H1 (cell line): Measurements from ENCODE around the gene PSMB3. TPM values are rescaled to one million over a fixed set of nuclear protein-coding genes. Genes with fewer than 3 reads are reported as not detected.
A peak's percentile ranks its signal among the peaks of the same experiment; 100 is the strongest.

Source experiments
- CBX8 ChIP-seq: fragments of 300-800, 300-1000 bp; sonication (generic); IDR thresholded peaks from 2 replicates; pipeline ENCODE4 v1.7.1; 2016; ENCODE audit warnings: low read depth, low read length, borderline replicate concordance
- CREB1 ChIP-seq: IDR thresholded peaks from 2 replicates; pipeline ENCODE4 v1.6.1; 2012; ENCODE audit warnings: inconsistent platforms
- CTCF ChIP-seq, 3 experiments: IDR thresholded peaks; 1 replicate in 2 of 3; 2 replicates in 1 of 3; pipeline versions ENCODE4 v1.5.1 to v1.6.1; 2011; ENCODE audit warnings: low read length in 3 of 3, mild to moderate bottlenecking in 3 of 3, inconsistent platforms in 2 of 3, low read depth in 1 of 3, moderate library complexity in 1 of 3; ENCODE audit not compliant: insufficient read depth in 1 of 3; ENCODE audit errors: control extremely low read depth in 1 of 3
- EGR1 ChIP-seq: IDR thresholded peaks from 2 replicates; pipeline ENCODE4 v1.6.1; 2011; ENCODE audit warnings: low read depth, low read length, borderline replicate concordance
- EP300 ChIP-seq, 2 experiments: IDR thresholded peaks; 1 replicate in 1 of 2; 2 replicates in 1 of 2; pipeline ENCODE4 v1.6.1; 2011 to 2012; ENCODE audit warnings: low read depth in 2 of 2, low read length in 2 of 2, mild to moderate bottlenecking in 2 of 2, borderline replicate concordance in 1 of 2, inconsistent platforms in 1 of 2, moderate library complexity in 1 of 2
- FOSL1 ChIP-seq: IDR thresholded peaks from 2 replicates; pipeline ENCODE4 v1.6.1; 2011; ENCODE audit warnings: mild to moderate bottlenecking, low read depth, low read length, moderate library complexity; ENCODE audit not compliant: insufficient read depth
- GABPA ChIP-seq: IDR thresholded peaks from 2 replicates; pipeline ENCODE4 v1.6.1; 2011; ENCODE audit warnings: mild to moderate bottlenecking, low read length, moderate library complexity, borderline replicate concordance; ENCODE audit not compliant: insufficient read depth
- GTF2F1 ChIP-seq: IDR thresholded peaks from 2 replicates; pipeline ENCODE4 v1.6.1; 2012; ENCODE audit warnings: low read depth, low read length, improper control_type of control experiment, borderline replicate concordance
- HDAC2 ChIP-seq, 2 experiments: fragments of 300-600 bp in 1 of 2; sonication (generic) in 1 of 2; IDR thresholded peaks; 2 replicates each; pipeline ENCODE4 v1.6.1; 2011 to 2012; ENCODE audit warnings: low read depth in 2 of 2, low read length in 2 of 2, mild to moderate bottlenecking in 2 of 2, moderate library complexity in 2 of 2, borderline replicate concordance in 1 of 2, inconsistent platforms in 1 of 2
- JUN ChIP-seq: IDR thresholded peaks from 2 replicates; pipeline ENCODE4 v1.6.1; 2011; ENCODE audit warnings: low read depth, mild to moderate bottlenecking, improper control_type of control experiment, low read length
- KDM5A ChIP-seq: fragments of 200-600 bp; IDR thresholded peaks from 2 replicates; pipeline ENCODE4 v1.7.1; 2012; ENCODE audit warnings: mild to moderate bottlenecking, low read length, inconsistent platforms, mixed read lengths
- MAX ChIP-seq: IDR thresholded peaks from 2 replicates; pipeline ENCODE4 v1.6.1; 2012; ENCODE audit warnings: inconsistent platforms
- NRF1 ChIP-seq: IDR thresholded peaks from 2 replicates; pipeline ENCODE4 v1.6.1; 2011; ENCODE audit warnings: mild to moderate bottlenecking, low read depth, low read length, improper control_type of control experiment
- PHF8 ChIP-seq: fragments of 200-600 bp; sonication (generic); conservative IDR thresholded peaks from 2 replicates; pipeline ENCODE4 v1.7.1; 2012; ENCODE audit warnings: low read depth, mild to moderate bottlenecking, inconsistent platforms, low read length, moderate library complexity
- POLR2AphosphoS5 ChIP-seq: IDR thresholded peaks from 2 replicates; pipeline ENCODE4 v1.6.1; 2011; ENCODE audit warnings: low read depth, low read length
- RBBP5 ChIP-seq: IDR thresholded peaks from 2 replicates; pipeline ENCODE4 v1.7.1; 2012; ENCODE audit warnings: low read depth, mild to moderate bottlenecking, inconsistent platforms, low read length, moderate library complexity, borderline replicate concordance
- RNF2 ChIP-seq: fragments of 200-900, 300-1000 bp; sonication (generic); IDR thresholded peaks from 2 replicates; pipeline ENCODE4 v1.7.1; 2016; ENCODE audit warnings: borderline replicate concordance, low read depth, mild to moderate bottlenecking, antibody characterized with exemption, low read length; ENCODE audit not compliant: poor library complexity, severe bottlenecking; ENCODE audit errors: missing control alignments
- RXRA ChIP-seq: IDR thresholded peaks from 2 replicates; pipeline ENCODE4 v1.6.1; 2011; ENCODE audit warnings: low read depth, mild to moderate bottlenecking, low read length, moderate library complexity; ENCODE audit not compliant: insufficient read depth
- SAP30 ChIP-seq: fragments of 300-600 bp; sonication (generic); IDR thresholded peaks from 2 replicates; pipeline ENCODE4 v1.7.1; 2012; ENCODE audit warnings: low read length, moderate library complexity, mild to moderate bottlenecking, inconsistent platforms; ENCODE audit not compliant: insufficient read depth, insufficient replicate concordance
- SP1 ChIP-seq: IDR thresholded peaks from 2 replicates; pipeline ENCODE4 v1.6.1; 2011; ENCODE audit warnings: low read depth, low read length
- SRF ChIP-seq: IDR thresholded peaks from 2 replicates; pipeline ENCODE4 v1.6.1; 2011; ENCODE audit warnings: mild to moderate bottlenecking, low read depth, low read length, moderate library complexity
- TAF1 ChIP-seq: IDR thresholded peaks from 2 replicates; pipeline ENCODE4 v1.6.1; 2011; ENCODE audit warnings: mild to moderate bottlenecking, low read depth, low read length
- polyA plus RNA-seq, 7 experiments: library from polyadenylated mRNA; depleted of rRNA in 3 of 7; stranded (reverse) in 5 of 7; unstranded in 2 of 7; fragments of >200 nt in 5 of 7; fragments of 200-250 nt in 2 of 7; gene quantifications; 1 replicate in 5 of 7; 2 replicates in 1 of 7; 4 replicates in 1 of 7; pipeline versions ENCODE4 v1.2.1 to v1.2.3, GENCODE V29; 2011 to 2013; ENCODE audit warnings: missing spikeins in 2 of 7, mixed read lengths in 2 of 7
- total RNA-seq: library from RNA; stranded (reverse); fragmentation: NEBNext Ultra II Directional; extraction: Animal tissue kit (Norgen Biotek cat#: 25700); gene quantifications from 2 replicates; pipeline ENCODE4 v1.2.1, GENCODE V29; 2021

PSMB3 gene
- total and polyA plus RNA-seq, 2 of the 8 experiments (the other 6 are each of a cell fraction or from before 2014, with no cell fraction given), result 291 to 914 TPM

- TF ChIP-seq SP1 (no peak), POLR2AphosphoS5 (no peak), CTCF (IDR thresholded peaks at IDR 0.05; ENCODE audit: control extremely low read depth in 1 of 3, insufficient read depth in 1 of 3, low read depth in 1 of 3, low read length in 3 of 3) (peak; percentile 75 to 95 (median 93)), FOSL1 (no peak), RNF2 (no peak), GABPA (no peak), NRF1 (no peak), MAX (peak; percentile 30; the same call in 1 of the 2 replicates), HDAC2 (IDR thresholded peaks at IDR 0.05; ENCODE audit: borderline replicate concordance in 1 of 2, low read depth in 2 of 2, low read length in 2 of 2) (0 out of 4 replicates have a peak, but pooled peaks of 1 of the 2 experiments have one; percentile 30), PHF8 (no peak), KDM5A (no peak), CREB1 (0 out of 2 replicates have a peak, but pooled peaks have one; percentile 23), RXRA (no peak), GTF2F1 (no peak), EGR1 (no peak), TAF1 (no peak), EP300 (IDR thresholded peaks at IDR 0.05; ENCODE audit: borderline replicate concordance in 1 of 2, low read depth in 2 of 2, low read length in 2 of 2) (no peak), SAP30 (peak; percentile 36), CBX8 (no peak), SRF (no peak), RBBP5 (no peak), JUN (no peak)
Observed at GRCh38 chr17:38761612-38762011, 9.1 kb downstream of the PSMB3 start (continued).
